ENCODE results near the gene UBQLN4. TPM values are rescaled to one million over a fixed set of nuclear protein-coding genes. Genes with fewer than 3 reads are reported as not detected.
"Not testable (repeated sequence)": the region's sequence is repeated elsewhere in the genome, so short reads cannot be mapped to it uniquely, and the experiment has no call there.

Gene UBQLN4
- total RNA-seq, 1 donor from 2014 or later: 31.0 TPM

DNA sequence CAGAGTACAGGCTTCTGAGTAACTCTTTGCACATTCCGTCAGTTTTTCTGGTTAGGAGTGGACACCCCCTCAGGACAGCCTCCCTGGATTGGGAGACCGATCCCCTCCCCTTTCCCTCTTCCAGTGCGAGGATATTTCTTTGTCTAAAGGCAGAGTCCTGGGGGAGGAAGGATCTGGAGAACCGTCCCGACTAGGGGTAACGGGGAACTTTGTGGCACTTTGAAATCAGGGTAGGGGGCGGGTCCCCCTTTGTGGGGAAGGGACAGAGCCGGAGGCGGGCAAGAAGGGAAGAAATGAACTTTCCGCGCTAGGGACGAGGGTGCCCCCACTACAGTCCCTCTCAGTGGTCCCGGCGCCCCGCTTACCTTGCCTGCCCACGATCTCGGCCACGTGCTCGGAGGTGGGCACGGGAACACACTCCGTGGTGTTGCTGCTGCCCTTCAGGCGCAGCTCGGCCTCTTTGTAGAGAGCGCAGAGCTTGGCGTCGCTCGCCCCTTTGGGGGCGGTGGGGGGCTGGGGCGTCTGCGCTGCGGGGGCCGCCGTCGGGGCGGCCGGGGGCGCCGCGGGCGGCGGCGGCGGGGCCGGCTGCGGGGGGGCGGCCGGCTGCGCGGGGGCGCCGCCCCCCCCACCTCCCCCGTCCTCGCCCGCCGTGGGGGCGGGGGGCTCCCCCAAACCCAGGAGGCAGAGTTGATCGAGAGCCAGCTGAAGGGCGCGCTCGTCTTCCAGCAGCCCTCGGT lies 27.8 kb upstream of the UBQLN4 start:
- DNase-seq (ENCODE audit: extremely low read depth, low read depth, low spot score): no peak

DNA sequence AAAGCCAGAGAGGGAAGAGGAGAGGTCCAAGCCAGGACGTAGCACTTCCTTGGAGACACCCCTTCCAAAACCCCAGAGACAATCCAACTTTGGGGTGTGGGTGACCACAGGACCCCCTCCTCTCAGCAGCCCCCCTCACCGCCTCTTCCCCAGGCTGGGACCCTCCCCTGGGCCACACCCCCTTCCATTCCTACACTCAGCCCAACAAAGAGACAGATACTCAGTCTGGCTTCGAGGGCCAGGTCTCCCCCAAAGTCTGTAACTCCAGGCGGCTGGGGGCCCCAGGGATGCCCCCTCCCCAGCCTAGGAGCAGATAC lies 27.2 kb upstream of the UBQLN4 start:
- no peak for DNase-seq (ENCODE audit: extremely low read depth, low read depth, low spot score)

DNA sequence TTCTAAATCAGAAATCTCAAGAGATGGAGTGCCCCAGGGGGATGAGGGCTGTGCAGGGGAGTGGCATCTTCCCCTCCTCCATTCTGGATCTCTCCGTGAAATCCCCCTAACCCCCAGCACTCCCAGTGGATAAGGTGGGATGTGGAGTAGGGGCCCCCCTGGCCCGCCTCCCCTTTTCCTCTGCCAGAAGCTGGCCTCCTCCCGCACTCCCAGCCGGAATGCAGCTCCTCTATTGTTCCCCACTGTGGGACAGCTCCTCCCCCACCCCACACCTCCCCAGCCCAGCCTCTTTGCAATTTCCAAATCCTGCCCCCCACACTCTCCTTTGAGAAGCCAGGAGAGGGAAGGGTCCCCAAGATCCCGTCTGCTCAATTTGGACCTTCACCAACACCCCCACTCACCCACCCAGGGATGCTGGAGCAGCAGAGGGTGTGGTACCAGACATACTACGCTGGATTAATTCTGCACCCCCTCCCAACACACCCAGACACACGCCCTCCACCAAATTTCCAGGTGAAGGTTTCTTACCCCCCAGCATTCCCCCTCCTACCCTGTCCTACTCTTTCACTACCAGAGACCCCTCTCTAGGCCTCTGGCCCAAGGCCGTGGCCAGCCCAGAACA lies 26.8 kb upstream of the UBQLN4 start:
- DNase-seq (ENCODE audit: extremely low read depth, low read depth, low spot score): no peak

DNA sequence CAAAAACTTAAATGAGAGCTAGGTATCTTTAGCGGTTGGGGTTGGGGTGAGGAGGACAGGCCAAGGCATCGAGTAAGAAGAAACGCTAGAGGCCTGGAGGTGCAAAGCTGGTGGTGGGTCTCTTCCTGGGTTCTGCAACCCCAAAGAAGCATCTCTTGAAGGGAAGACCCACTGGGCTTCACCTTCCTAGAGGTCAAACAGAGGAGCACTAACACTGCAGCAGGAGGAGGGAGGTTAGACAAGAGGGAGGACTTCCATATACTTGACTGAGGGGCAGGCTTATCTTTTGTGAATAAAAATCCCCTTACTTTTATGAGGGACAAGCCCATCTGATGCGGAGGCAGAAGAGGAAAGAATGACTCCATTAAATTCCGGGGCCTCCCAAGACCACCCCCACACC lies 26.2 kb upstream of the UBQLN4 start:
- no peak for DNase-seq (ENCODE audit: extremely low read depth, low read depth, low spot score)

DNA sequence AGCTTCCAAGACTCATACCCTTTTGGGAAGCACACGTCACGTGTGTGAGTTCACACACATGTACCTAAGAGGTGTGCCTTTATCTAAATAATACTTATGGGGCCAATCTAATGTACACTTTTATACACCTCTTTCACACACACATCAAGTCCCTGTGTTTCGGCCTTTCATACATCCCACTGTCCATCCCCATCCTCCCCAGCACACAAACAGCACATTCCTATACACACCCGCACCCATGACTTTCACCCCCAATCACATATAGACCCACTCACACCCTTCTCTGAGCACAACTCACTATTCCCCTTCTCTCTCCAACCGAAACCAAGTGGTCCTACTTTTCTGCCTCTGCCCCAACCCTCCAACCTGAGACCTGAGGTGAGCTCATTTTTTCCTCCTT lies 25.1 kb upstream of the UBQLN4 start:
- no peak for DNase-seq (ENCODE audit: extremely low read depth, low read depth, low spot score)

DNA sequence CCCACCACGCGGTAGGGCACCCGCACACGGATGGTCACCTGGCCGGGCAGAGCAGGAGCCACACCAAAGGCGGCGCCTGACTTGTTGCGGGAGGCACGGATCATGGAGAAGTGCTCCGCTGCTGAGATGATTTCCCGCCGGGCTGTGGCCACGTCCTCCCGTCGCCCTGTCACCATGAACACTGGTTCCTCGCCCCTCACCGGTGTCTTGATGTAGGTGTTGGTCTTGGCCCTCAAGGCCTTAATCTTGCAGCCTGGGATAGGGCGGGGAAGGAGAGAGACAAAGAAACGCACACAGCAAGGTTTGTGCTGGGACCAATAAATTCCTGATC lies 23.8 kb upstream of the UBQLN4 start:
- DNase-seq (ENCODE audit: extremely low read depth, low read depth, low spot score): no peak

DNA sequence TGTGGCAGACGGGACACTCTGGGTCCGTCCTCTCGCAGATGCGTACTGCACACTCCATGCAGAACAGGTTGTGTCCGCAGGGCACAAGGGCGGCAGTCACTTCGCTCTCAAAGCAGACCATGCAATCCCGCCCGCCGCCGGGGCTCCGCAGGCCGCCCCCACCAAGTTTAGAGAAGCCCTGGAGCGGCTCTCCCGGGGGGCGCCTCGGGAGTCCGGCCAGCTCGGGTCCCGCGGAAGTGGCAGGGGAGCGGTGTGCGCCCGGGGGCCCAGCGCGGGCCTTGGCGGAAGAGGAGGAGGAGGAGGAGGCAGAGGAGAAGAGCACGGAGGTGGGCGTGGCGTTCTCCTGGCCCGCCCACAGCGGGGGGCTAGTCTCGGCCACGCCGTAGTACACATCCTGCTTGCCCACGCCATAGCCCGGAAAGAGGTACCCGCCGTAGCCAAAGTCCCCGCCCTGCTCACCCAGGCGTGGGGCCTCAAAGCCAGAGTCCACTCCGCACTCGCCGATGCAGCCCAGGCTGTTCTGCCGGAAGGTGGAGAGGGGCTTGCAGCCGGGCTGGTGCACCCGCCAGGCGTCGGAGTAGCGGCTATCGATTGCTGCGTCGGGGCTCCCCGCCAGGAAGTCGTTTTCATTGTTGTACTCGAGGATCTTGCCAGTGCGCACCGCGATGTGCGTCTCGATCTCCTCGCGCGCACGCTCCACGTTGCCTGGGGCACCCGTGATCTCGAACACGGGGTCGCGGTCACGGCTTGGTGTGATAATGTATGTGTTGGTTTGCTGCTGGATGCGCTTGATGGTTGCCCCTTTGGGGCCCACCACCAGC lies 23.2 kb upstream of the UBQLN4 start:
- DNase-seq (ENCODE audit: extremely low read depth, low read depth, low spot score): no peak

DNA sequence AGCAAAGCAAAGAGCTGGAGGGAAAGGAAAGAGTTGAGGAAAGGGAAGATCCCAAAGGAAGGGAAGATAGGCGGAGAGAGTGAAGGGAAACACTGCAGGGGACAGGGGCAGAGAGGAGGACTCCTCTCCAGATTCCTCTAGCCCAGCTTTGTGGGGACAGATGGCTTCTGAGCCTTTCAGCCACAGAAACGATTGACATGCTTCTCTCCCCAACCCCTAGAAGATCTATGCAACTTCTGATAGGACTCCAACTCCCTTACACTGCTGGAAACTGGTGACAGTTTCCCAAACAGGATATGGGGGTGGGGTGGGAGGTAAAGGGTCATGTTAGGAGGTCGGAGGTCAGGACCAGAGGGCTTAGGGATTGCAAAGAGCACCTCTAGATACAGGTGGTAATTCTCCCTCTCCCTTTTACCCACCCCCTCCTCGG lies 22.2 kb upstream of the UBQLN4 start:
- DNase-seq (ENCODE audit: extremely low read depth, low read depth, low spot score): no peak

DNA sequence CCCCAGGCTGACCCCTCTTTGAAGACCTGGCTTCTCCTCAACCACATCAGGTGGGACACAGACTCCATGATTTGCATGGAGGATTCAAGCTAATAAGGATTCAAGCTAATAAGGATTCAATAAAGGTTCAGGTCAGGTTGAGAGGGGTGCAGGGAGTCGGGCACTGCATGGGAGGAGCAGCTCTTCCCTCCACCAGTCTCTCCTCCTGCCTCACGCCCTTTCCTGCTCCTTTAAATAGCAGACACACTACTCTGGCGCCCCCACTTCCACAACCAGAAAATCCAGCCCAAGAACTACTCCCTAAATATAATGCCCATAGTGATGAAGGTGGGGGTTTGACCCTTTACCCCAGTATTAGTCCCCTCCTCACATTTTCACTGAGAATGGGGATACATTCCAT lies 21.6 kb upstream of the UBQLN4 start:
- no peak for DNase-seq (ENCODE audit: extremely low read depth, low read depth, low spot score)

DNA sequence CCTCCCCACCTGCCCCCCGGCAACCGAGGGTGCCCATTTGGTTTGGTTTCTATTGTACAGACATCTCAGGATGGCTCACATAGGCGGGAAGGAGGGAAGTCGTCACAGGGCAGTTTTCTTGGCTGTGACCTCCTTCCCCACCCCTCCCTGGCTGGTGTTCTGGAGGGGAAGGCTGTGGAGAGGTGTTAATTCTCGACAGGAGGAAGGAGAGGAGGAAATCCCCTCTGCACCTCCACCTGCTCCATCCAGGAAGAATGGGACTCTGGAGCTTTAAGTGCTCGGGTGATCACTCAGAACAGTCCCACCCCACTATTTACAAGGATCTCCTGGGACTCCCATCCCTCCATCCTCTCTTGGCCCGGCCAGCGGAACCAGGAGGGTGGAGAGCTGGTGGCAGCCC lies 21.1 kb upstream of the UBQLN4 start:
- no peak for DNase-seq (ENCODE audit: extremely low read depth, low read depth, low spot score)

DNA sequence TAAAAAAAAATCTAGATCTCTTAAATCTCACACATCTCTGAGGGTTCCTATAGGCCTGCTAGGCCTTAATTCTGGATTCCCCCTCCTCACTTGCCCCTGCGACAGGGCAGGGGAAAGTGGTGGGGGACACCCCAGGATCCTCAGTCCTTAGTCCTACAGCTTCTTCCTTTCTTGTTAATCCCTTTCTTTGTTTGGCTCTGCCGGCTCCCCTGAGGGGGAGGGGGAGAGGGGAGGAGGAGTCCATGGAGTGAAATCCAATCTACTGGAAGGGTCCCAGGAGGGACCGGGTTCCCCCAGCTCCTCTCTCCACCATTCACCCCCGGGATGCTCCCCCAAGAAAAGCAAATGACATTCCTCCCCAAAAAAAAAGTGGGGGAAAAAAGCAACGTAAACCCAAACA lies 20.1 kb upstream of the UBQLN4 start:
- no peak for DNase-seq (ENCODE audit: extremely low read depth, low read depth, low spot score)

DNA sequence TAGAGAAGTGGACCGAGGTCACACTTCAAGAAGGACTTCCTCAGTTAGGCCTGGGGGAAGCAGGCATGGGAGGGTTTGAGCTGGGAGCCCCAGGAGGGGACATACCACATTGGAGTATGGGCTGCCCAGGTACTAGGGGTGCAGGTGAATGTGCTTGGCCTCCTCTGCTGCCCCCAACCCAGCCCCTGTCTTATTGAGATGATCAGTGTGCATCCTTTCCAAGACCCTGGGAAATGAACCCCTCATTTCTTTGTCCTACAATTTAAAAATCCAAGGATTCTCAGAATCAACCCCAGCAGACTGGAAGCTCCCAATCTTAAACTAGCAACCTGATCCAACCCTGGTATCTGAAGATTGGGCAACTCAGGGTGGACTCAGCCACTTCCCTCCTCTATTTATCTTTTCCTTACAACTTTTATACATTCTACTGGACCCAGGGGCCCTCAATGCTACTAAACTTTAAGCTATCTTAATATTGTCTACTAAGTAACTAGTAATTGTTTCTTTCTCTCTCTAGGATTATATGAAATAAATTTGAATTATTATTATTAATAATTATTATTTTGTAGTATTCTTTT lies 19.6 kb upstream of the UBQLN4 start:
- DNase-seq (ENCODE audit: extremely low read depth, low read depth, low spot score): no peak

DNA sequence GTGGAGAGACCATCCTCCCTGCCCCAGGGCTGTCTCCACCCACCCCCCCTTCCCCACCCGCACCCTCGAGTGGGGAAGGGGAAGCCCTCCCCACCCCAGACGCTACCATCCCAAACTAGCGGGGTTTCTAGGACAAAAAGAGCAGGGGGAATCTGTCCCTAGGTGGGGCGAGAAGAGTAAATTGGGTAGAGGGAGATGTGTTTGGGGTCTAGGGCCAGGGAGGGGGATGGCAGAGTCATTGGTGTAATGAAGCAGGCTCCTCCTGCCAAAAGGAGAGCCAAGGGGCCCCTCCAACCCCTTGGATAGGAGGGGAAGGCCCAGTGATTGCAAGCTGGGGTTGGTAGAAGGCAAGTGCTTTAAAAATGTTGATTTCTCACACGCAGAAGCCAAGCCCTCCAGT lies 18.7 kb upstream of the UBQLN4 start:
- DNase-seq (ENCODE audit: extremely low read depth, low read depth, low spot score): no peak

DNA sequence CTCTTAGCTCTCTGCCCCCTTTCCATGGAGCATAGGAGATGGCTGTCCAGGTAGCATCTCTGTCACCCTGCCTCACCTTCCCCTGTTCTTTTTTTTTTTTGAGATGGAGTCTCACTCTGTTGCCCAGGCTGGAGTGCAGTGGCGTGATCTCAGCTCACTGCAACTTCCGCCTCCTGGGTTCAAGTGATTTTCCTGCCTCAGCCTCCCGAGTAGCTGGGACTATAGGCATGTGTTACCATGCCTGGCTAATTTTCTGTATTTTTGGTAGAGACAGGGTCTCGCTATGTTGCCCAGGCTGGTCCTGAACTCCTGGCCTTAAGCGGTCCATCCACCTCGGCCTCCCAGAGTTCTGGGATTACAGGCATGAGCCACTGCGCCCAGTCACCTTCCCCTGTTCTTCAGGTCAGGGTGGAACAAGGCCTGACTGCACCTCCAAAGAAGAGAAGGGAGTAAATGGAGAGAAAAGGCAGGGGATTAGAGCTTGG lies 17.8 kb upstream of the UBQLN4 start:
- not testable (repeated sequence) for DNase-seq (ENCODE audit: extremely low read depth, low read depth, low spot score)

DNA sequence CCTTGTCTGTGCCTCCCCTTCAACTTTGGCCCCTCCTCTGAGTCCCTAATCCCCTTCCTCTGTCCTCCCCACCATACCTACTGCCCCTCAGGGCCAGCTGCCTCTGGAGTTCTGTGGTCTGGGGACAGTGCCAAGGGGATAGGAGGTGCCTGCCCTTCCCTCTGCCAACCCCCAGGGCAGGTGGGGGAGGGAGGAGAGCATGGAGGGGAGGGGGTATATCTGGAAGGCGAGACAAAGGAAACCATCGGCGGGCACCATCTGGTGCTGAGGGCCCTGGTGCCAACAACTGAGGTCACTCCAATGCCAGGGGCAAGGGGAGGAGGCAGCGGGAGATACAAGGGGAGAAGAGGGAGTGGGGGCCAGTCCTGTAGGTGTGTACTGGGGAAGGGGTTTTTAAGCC lies 16.9 kb upstream of the UBQLN4 start:
- no peak for DNase-seq (ENCODE audit: extremely low read depth, low read depth, low spot score)

DNA sequence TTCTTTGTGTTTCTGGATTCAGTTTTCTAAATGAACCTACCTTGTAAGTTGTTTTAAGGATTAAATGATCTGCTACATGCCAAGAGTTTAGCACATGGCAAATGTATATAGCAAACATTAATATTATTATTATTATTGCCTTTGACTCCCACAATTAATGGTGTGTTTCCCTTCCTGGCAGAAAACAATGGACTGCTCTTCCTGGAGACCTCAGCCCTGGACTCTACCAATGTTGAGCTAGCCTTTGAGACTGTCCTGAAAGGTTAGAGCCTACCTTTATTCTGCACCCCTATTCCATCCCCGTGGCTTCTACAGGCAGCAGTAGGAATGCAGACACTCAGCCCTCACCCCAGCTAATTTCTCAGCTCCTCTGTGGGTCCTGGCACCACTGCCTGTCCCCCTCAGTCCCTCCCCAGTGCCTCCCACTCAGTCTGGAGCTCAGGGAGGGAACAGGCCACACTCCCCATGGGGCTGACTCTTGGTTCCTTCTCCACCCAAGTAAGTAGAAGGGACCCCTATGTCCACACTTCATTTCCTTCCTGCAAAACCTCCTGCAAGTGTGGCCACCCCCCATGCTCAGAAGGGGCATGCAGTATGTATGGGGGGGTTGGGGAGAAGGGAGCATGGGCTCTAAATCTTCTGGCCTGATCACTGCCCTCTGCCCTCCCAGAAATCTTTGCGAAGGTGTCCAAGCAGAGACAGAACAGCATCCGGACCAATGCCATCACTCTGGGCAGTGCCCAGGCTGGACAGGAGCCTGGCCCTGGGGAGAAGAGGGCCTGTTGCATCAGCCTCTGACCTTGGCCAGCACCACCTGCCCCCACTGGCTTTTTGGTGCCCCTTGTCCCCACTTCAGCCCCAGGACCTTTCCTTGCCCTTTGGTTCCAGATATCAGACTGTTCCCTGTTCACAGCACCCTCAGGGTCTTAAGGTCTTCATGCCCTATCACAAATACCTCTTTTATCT lies 16.2 kb upstream of the UBQLN4 start:
- DNase-seq (ENCODE audit: extremely low read depth, low read depth, low spot score): no peak

DNA sequence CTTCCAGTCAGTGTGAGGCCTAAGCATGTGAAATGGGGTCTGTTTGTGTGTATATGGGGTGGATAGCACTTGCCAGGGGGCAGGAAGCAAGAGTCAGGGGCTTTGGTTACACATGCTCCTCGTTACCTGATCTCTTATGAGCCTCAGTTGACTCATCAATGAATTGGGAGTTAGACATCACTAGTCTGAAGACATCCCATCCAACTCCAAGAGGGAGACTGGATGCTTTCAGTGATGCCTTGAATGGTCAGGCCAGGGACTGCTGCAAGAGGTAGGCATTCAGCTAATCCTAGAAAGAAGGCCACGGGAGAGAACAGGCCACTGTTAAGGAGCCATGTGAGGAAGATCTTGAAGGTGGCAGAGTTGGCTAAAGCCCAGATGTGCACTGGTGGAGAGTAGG lies 13.7 kb upstream of the UBQLN4 start:
- DNase-seq (ENCODE audit: extremely low read depth, low read depth, low spot score): no peak

DNA sequence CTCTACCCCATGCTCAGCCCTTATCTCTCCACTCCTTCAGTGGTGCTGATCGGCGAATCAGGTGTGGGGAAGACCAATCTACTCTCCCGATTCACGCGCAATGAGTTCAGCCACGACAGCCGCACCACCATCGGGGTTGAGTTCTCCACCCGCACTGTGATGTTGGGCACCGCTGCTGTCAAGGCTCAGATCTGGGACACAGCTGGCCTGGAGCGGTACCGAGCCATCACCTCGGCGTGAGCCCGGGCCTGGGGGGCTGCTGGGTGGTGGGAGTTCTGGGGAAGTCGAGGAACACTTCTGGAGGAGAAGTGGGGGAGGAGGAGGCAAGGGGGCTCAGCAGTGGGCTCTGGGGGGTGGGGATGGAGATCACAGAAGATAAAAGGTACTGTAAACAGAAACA lies 12.3 kb upstream of the UBQLN4 start:
- DNase-seq (ENCODE audit: extremely low read depth, low read depth, low spot score): no peak

DNA sequence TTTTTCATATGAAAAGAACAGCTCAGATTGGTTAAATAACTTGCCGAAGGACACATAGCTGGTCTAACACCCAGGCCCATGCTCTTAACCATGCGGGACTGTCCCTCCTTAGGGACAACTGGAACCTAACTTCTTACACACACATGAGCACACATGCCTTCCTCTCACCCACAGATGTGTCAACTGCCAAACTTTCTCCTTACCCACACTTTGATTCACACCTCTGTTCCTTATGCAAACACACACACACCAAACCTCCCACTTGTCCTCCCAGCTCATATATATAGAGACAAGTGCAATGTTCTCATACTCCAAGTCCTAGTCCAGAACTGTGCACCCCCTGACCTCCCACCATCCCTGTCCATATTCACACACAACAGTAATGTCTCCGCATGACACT lies 11.6 kb upstream of the UBQLN4 start:
- DNase-seq (ENCODE audit: extremely low read depth, low read depth, low spot score): no peak

DNA sequence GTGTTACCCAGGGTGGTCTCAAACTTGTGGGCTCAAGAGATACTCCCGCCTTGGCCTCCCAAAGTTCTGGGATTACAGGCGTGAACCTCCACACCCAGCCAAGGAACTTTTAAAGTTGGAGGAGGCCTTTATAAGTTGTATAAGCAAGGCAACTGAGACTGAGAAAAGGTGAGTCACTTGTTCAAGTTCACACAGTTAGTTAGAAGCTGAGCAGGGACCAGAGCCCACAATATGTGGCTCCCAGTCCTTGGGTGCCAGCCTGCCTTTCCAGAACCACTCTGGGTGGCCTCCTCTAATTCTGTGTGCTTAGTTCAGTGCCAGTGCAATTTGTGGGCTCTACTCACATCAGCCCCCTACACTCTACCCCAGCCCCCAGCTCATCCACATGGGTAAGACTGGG lies 11.0 kb upstream of the UBQLN4 start:
- no peak for DNase-seq (ENCODE audit: extremely low read depth, low read depth, low spot score)

DNA sequence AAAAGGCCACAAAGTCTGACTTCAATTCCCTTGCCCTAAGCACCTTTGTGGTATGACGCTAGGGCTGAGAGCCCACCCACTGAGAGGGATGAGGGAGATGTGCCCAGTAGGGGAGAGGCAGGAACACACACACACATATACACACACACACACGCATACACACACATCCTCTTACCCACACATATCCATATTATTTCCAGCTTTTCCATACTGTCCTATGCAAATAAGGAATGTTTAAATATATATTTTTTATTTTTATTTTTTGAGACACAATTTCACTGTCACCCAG lies 10.3 kb upstream of the UBQLN4 start:
- no peak for DNase-seq (ENCODE audit: extremely low read depth, low read depth, low spot score)
